Measurements from ENCODE around the gene AXL.

Gene AXL

DNA sequence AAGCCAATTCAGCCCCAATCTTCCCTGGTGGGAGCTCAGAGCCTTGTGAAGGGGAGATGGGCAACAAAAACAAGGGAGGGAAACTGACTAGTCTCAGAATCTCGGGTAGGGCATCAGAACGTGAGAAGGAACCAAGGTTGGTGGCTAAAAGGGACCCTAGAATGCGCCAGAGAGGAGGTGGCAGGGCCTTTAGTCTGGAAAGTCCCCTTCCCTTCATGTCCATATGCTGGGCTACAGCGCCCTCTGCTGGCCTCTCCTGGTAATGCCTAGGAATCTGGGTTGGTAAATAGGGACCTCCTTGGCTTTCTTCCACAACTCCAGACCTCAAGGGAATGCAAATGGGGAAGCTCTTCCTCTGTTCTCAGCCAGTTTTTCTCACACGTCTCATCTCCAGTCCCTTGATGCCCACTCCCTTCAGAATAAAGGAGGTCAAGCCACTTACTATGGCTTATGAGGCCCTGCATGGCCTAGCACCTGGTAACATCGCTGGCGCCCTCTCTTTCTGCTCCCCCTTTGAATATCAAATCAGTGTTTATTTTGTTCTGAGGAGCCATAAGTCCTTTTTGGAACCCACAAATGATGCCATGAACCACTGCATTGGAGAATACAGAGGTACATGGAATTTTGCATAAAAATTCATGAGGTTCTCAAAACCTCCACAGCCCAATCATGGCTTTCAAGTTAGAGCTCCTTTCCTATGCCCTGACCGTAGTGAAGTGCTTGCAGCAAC, 89.6 kb downstream of the AXL start:
- TF ChIP-seq, protein P1, sequence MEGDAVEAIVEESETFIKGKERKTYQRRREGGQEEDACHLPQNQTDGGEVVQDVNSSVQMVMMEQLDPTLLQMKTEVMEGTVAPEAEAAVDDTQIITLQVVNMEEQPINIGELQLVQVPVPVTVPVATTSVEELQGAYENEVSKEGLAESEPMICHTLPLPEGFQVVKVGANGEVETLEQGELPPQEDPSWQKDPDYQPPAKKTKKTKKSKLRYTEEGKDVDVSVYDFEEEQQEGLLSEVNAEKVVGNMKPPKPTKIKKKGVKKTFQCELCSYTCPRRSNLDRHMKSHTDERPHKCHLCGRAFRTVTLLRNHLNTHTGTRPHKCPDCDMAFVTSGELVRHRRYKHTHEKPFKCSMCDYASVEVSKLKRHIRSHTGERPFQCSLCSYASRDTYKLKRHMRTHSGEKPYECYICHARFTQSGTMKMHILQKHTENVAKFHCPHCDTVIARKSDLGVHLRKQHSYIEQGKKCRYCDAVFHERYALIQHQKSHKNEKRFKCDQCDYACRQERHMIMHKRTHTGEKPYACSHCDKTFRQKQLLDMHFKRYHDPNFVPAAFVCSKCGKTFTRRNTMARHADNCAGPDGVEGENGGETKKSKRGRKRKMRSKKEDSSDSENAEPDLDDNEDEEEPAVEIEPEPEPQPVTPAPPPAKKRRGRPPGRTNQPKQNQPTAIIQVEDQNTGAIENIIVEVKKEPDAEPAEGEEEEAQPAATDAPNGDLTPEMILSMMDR (IDR thresholded peaks at IDR 0.05; ENCODE audit: low read depth, low read length), result peak; percentile 96
- peak overlapping the region in 1 of 2 donors; percentile 80 for H3K4me3 ChIP-seq (replicated peaks in 1 of 2; ENCODE audit: low read depth in 2 of 2, low read length in 2 of 2)
- peak; percentile 93 to 94 for DNase-seq (ENCODE audit: low read depth in 2 of 2)

- DNase-seq (ENCODE audit: low read depth in 2 of 2), result no peak
- TF ChIP-seq, protein P1 (IDR thresholded peaks at IDR 0.05; ENCODE audit: low read depth, low read length), result no peak
Observed at GRCh38 chr19:41309180-41310032, 90.4 kb downstream of the AXL start.

DNA sequence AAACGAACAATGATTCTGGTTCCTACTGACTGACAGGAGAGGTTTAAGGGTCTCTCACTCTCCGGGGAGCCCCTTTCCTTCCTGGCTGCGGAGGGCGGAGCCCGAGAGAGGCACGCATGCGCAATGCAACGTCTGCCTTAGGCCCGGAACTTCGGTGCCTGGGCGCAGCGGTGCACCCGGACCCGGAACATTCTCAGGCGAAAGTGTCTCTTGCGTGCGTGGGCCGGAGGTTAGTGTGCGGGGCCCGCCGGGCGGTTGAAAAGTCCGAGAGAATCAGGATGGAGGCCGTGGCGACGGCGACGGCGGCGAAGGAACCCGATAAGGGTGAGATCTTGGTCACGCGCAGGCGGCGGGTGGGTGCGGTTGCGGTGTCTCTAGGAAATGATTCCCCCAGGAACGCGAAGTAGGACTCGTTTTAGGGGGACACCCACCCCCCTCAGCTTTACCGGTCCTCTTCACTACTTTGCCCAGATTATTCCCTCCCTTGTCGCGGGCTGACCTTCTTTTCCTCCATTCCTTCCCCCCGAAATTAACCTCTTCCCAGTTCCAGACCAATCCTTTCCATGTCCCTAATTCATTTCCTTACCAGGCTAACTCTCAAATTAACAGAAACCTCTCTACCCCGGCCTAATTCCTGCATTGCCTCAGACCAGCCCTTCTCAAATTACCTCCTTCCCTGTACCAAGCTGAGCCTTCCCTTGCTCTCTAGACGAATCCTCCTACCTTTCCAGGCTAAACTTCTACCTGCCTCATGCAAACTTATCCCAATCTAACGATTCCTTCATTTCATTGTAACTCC, 91.2 kb downstream of the AXL start, which contains the start of gene CCDC97:
CCDC97 (plus strand) TSS at position 140 of the 799 bp plus-strand sequence; CDS start at position 279, 139 bp downstream.
- TF ChIP-seq, protein P1 (IDR thresholded peaks at IDR 0.05; ENCODE audit: low read depth, low read length), result no peak

More at GRCh38 chr19:41309180-41310032, 90.4 kb downstream of the AXL start:
- H3K4me3 ChIP-seq (replicated peaks in 1 of 2; ENCODE audit: low read depth in 2 of 2, low read length in 2 of 2), result peak overlapping the region; percentile 63 to 80

GRCh38 chr19:41311072-41311471, 92.0 kb downstream of the AXL start:
- DNase-seq (ENCODE audit: low read depth in 2 of 2), result no peak
- TF ChIP-seq, protein P1 (IDR thresholded peaks at IDR 0.05; ENCODE audit: low read depth, low read length), result no peak
- peak overlapping the region; percentile 63 to 80 for H3K4me3 ChIP-seq (replicated peaks in 1 of 2; ENCODE audit: low read depth in 2 of 2, low read length in 2 of 2)

More for the DNA sequence above, 91.2 kb downstream of the AXL start, which contains the start of gene CCDC97:
- peak within 1 kb of the TSS; percentile 63 to 80 for H3K4me3 ChIP-seq (replicated peaks in 1 of 2; ENCODE audit: low read depth in 2 of 2, low read length in 2 of 2)
- peak; percentile 92 for DNase-seq (ENCODE audit: low read depth in 2 of 2)

All from cardiac fibroblast (primary cell).